Endothelial cell of umbilical vein (primary cell): ENCODE data around the gene GALNT13.

Source experiments
- JUN ChIP-seq: IDR thresholded peaks from 2 replicates; pipeline ENCODE4 v1.6.1; 2011; ENCODE audit warnings: borderline replicate concordance, low read depth; ENCODE audit not compliant: insufficient read length, insufficient read depth
- POLR2A ChIP-seq: IDR thresholded peaks from 2 replicates; pipeline ENCODE4 v1.6.1; 2012; ENCODE audit warnings: low read depth, mild to moderate bottlenecking, control low read depth, low read length
- TF ChIP-seq, protein P1 (sequence below), 2 donors: IDR thresholded peaks; 1 replicate in 1 of 2; 2 replicates in 1 of 2; pipeline ENCODE4 v1.5.1; 2011; ENCODE audit warnings: low read length in 2 of 2, mild to moderate bottlenecking in 2 of 2, moderate library complexity in 2 of 2, control low read depth in 1 of 2, inconsistent platforms in 1 of 2, low read depth in 1 of 2; ENCODE audit not compliant: insufficient read depth in 1 of 2; ENCODE audit errors: extremely low read depth in 1 of 2

DNA sequence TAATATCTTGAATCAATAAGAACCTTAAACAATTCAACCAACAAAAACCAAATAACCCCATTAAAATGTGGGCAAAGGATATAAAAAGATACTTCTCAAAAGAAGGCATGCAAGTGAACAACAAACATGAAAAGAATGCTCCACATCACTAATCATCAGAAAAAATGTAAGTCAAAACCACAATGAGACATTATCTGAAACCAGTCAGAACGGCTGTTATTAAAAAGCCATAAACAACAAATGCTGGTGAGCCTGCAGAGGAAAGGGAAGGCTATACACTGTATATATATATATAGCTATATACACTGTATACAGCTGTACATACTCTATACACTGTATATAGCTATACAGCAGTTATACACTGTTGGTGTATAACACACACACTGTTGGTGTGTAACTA, 47.8 kb upstream of the GALNT13 start:
- TF ChIP-seq POLR2A = no peak
- TF ChIP-seq JUN = no peak
- TF ChIP-seq, protein P1, sequence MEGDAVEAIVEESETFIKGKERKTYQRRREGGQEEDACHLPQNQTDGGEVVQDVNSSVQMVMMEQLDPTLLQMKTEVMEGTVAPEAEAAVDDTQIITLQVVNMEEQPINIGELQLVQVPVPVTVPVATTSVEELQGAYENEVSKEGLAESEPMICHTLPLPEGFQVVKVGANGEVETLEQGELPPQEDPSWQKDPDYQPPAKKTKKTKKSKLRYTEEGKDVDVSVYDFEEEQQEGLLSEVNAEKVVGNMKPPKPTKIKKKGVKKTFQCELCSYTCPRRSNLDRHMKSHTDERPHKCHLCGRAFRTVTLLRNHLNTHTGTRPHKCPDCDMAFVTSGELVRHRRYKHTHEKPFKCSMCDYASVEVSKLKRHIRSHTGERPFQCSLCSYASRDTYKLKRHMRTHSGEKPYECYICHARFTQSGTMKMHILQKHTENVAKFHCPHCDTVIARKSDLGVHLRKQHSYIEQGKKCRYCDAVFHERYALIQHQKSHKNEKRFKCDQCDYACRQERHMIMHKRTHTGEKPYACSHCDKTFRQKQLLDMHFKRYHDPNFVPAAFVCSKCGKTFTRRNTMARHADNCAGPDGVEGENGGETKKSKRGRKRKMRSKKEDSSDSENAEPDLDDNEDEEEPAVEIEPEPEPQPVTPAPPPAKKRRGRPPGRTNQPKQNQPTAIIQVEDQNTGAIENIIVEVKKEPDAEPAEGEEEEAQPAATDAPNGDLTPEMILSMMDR (IDR thresholded peaks at IDR 0.05; ENCODE audit: extremely low read depth in 1 of 2, insufficient read depth in 1 of 2, low read depth in 1 of 2, low read length in 2 of 2) = no peak
